DND-41 (cell line): Measurements from ENCODE around the gene SIN3B.

Experiments
- ATAC-seq: fragments of 200-7000 bp; cut with Tn5 transposase; 3 replicates; pipeline ENCODE4 v1.9.1; 2021; ENCODE audit warnings: low read depth; ENCODE audit not compliant: insufficient read depth
- DNase-seq: peaks from one replicate; pipeline ENCODE4 v3.0.0-alpha.2; 2020
- H2AFZ ChIP-seq: 2 replicates; pipeline ENCODE4 v1.6.0; 2012; ENCODE audit warnings: low read depth, low read length
- H3K27ac ChIP-seq: 2 replicates; pipeline ENCODE4 v1.5.1; 2012; ENCODE audit warnings: low read length, inconsistent platforms
- H3K27me3 ChIP-seq: fragments of 200-600 bp; sonication (generic); 2 replicates; pipeline ENCODE4 v1.6.0; 2012; ENCODE audit warnings: low read length, mild to moderate bottlenecking, inconsistent platforms; ENCODE audit not compliant: insufficient read depth, poor library complexity
- H3K36me3 ChIP-seq: 2 replicates; pipeline ENCODE4 v1.5.1; 2012; ENCODE audit warnings: low read length, inconsistent platforms; ENCODE audit not compliant: insufficient read depth
- H3K4me1 ChIP-seq: 2 replicates; pipeline ENCODE4 v1.5.1; 2012; ENCODE audit warnings: mild to moderate bottlenecking, low read length; ENCODE audit not compliant: insufficient read depth
- H3K4me2 ChIP-seq: 2 replicates; pipeline ENCODE4 v1.6.0; 2012; ENCODE audit warnings: mild to moderate bottlenecking, moderate library complexity, low read length, inconsistent platforms; ENCODE audit not compliant: insufficient read depth
- H3K4me3 ChIP-seq, 2 experiments: fragments of 200-600 bp in 1 of 2; shearing (Covaris generic) in 1 of 2; 2 replicates each; pipeline ENCODE4 v1.5.1; 2012 to 2016; ENCODE audit warnings: inconsistent platforms in 2 of 2, low read length in 2 of 2, mild to moderate bottlenecking in 2 of 2, low read depth in 1 of 2, moderate library complexity in 1 of 2
- H3K79me2 ChIP-seq: 2 replicates; pipeline ENCODE4 v1.6.0; 2012; ENCODE audit warnings: low read length, inconsistent platforms; ENCODE audit not compliant: insufficient read depth
- H3K9ac ChIP-seq: 2 replicates; pipeline ENCODE4 v1.6.0; 2012; ENCODE audit warnings: low read depth, mild to moderate bottlenecking, inconsistent platforms, low read length, moderate library complexity
- H3K9me3 ChIP-seq: 2 replicates; pipeline ENCODE4 v1.5.1; 2012; ENCODE audit warnings: low read length, moderate library complexity, mild to moderate bottlenecking, inconsistent platforms; ENCODE audit not compliant: insufficient read depth, severe bottlenecking
- H4K20me1 ChIP-seq: 2 replicates; pipeline ENCODE4 v1.6.0; 2012; ENCODE audit warnings: low read length; ENCODE audit not compliant: insufficient read depth
- CTCF ChIP-seq: IDR thresholded peaks from 2 replicates; pipeline ENCODE4 v1.5.1; 2012; ENCODE audit warnings: borderline replicate concordance, low read length, moderate library complexity, mild to moderate bottlenecking; ENCODE audit not compliant: poor library complexity, severe bottlenecking; ENCODE audit errors: extremely low read depth
- EZH2 ChIP-seq: IDR thresholded peaks from 3 replicates; pipeline ENCODE4 v1.6.1; 2012; ENCODE audit warnings: borderline replicate concordance, low read depth, mild to moderate bottlenecking, moderate library complexity, low read length, inconsistent platforms; ENCODE audit not compliant: severe bottlenecking

Gene SIN3B

DNA sequence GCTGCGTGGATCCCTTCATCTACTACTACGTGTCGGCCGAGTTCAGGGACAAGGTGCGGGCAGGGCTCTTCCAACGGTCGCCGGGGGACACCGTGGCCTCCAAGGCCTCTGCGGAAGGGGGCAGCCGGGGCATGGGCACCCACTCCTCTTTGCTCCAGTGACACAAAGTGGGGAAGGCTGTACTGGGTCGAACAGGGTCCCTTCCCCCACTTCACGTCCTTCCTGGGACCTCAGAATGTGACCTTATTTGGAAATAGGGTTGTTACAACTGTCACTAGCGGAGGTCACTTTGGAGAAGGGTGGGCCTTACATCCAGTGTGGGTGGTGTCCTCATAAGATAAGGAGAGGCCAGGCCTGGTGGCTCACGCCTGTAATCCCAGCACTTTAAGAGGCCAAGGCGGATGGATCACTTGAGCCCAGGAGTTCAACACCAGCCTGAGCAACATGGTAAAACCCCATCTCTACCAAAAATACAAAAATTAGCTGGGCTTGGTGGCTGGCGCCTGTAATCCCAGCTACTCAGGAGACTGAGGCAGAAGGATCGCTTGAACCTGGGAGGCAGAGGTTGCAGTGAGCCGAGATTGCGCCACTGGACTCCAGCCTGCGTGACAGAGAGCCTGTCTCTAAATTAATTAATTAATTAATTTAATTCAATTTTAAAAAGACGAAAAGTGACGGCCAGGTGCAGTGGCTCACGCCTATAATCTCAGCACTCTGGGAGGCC, 61.4 kb downstream of the SIN3B start:
- no peak overlapping the region for H3K4me3 ChIP-seq
- no peaks in the 10 kb centered on the region for H3K4me1 ChIP-seq
- H3K9me3 ChIP-seq = no peaks in the 10 kb centered on the region
- no peak overlapping the region for H3K4me2 ChIP-seq
- no peaks in the 10 kb centered on the region for H3K36me3 ChIP-seq
- no peaks in the 10 kb centered on the region for H3K27me3 ChIP-seq
- DNase-seq (no peak), ATAC-seq (no peak)
- no peaks in the 10 kb centered on the region for H3K79me2 ChIP-seq
- H3K9ac ChIP-seq = no peak overlapping the region
- H2AFZ ChIP-seq = no peak overlapping the region
- TF ChIP-seq EZH2 (no peak), CTCF (no peak)
- no peaks in the 10 kb centered on the region for H4K20me1 ChIP-seq
- no peak overlapping the region for H3K27ac ChIP-seq

GRCh38 chr19:16891696-16892382, 62.6 kb downstream of the SIN3B start:
- Histone ChIP-seq H3K27me3 (no peaks in the 10 kb centered on the region), H3K27ac (no peak overlapping the region), H3K9me3 (no peaks in the 10 kb centered on the region), H4K20me1 (no peaks in the 10 kb centered on the region), H3K36me3 (no peaks in the 10 kb centered on the region), H3K9ac (no peak overlapping the region), H3K79me2 (no peaks in the 10 kb centered on the region), H3K4me1 (no peaks in the 10 kb centered on the region), H3K4me2 (no peak overlapping the region), H2AFZ (no peak overlapping the region), H3K4me3 (no peak overlapping the region)
- no peak for TF ChIP-seq CTCF
- TF ChIP-seq EZH2 = no peak
- no peak for ATAC-seq
- no peak for DNase-seq

GRCh38 chr19:16892436-16892835, 63.2 kb downstream of the SIN3B start:
- H4K20me1 ChIP-seq = no peaks in the 10 kb centered on the region
- DNase-seq (peak; percentile 35), ATAC-seq (peak; percentile 48)
- no peak overlapping the region for H3K4me3 ChIP-seq
- no peak overlapping the region for H3K9ac ChIP-seq
- H2AFZ ChIP-seq = no peak overlapping the region
- no peak overlapping the region for H3K27ac ChIP-seq
- no peaks in the 10 kb centered on the region for H3K9me3 ChIP-seq
- TF ChIP-seq CTCF (no peak), EZH2 (no peak)
- H3K4me2 ChIP-seq = no peak overlapping the region
- no peaks in the 10 kb centered on the region for H3K36me3 ChIP-seq
- H3K27me3 ChIP-seq = no peaks in the 10 kb centered on the region
- H3K4me1 ChIP-seq = no peaks in the 10 kb centered on the region
- no peaks in the 10 kb centered on the region for H3K79me2 ChIP-seq
